Neural cell (in vitro differentiated cells): ENCODE data around the gene SLC4A1. TPM values are rescaled to one million over a fixed set of nuclear protein-coding genes. Genes with fewer than 3 reads are reported as not detected.

ENCODE experiments used
- H2AFZ ChIP-seq: fragments of 200-600, 300-800 bp; sonication (generic), shearing (Covaris generic); 2 replicates; pipeline ENCODE4 v1.6.0; 2014; ENCODE audit warnings: low read depth, mild to moderate bottlenecking, antibody characterized with exemption, low read length, moderate library complexity
- H3F3A ChIP-seq: fragments of 200-600 bp; shearing (Covaris generic); 2 replicates; pipeline ENCODE4 v1.6.1; 2016; ENCODE audit warnings: mild to moderate bottlenecking, moderate library complexity, mixed read lengths, antibody characterized with exemption, low read length; ENCODE audit not compliant: insufficient read depth, poor library complexity, severe bottlenecking
- H3K27ac ChIP-seq: fragments of 200-600, 300-800 bp; sonication (generic), shearing (Covaris generic); 2 replicates; pipeline ENCODE4 v1.5.1; 2014; ENCODE audit warnings: mild to moderate bottlenecking, low read length, moderate library complexity
- H3K27me3 ChIP-seq: fragments of 300-800, 200-600 bp; sonication (generic), shearing (Covaris generic); 2 replicates; pipeline ENCODE4 v1.6.0; 2014; ENCODE audit warnings: mild to moderate bottlenecking, low read depth, low read length, moderate library complexity; ENCODE audit not compliant: insufficient read depth
- H3K36me3 ChIP-seq: fragments of 300-800, 200-600 bp; sonication (generic), shearing (Covaris generic); 2 replicates; pipeline ENCODE4 v1.5.1; 2014; ENCODE audit warnings: mild to moderate bottlenecking, antibody characterized with exemption, low read length, moderate library complexity; ENCODE audit not compliant: insufficient read depth
- H3K4me2 ChIP-seq: fragments of 300-800, 200-600 bp; sonication (generic), shearing (Covaris generic); 2 replicates; pipeline ENCODE4 v1.6.0; 2014; ENCODE audit warnings: mild to moderate bottlenecking, low read length
- H3K4me3 ChIP-seq: fragments of 300-800, 200-600 bp; sonication (generic), shearing (Covaris generic); 2 replicates; pipeline ENCODE4 v1.5.1; 2014; ENCODE audit warnings: mild to moderate bottlenecking, low read length, moderate library complexity
- H3K79me2 ChIP-seq: fragments of 200-600 bp; shearing (Covaris generic); replicated peaks from 2 replicates; pipeline ENCODE4 v1.6.0; 2014; ENCODE audit warnings: mild to moderate bottlenecking, low read length, moderate library complexity; ENCODE audit not compliant: insufficient read depth
- H3K9ac ChIP-seq: fragments of 300-800, 200-600 bp; sonication (generic), shearing (Covaris generic); 2 replicates; pipeline ENCODE4 v1.6.1; 2016; ENCODE audit warnings: mild to moderate bottlenecking, low read length, mixed read lengths
- H3K9me2 ChIP-seq: fragments of 200-600 bp; shearing (Covaris generic); 2 replicates; pipeline ENCODE4 v1.6.1; 2016; ENCODE audit warnings: mild to moderate bottlenecking, low read length, mixed read lengths; ENCODE audit not compliant: insufficient read depth
- H3K9me3 ChIP-seq: fragments of 200-600, 300-800 bp; sonication (generic), shearing (Covaris generic); 2 replicates; pipeline ENCODE4 v1.6.1; 2016; ENCODE audit warnings: mild to moderate bottlenecking, mixed run types, low read length, moderate library complexity, mixed read lengths
- H4K20me1 ChIP-seq: fragments of 200-600 bp; shearing (Covaris generic); 2 replicates; pipeline ENCODE4 v1.6.1; 2016; ENCODE audit warnings: mild to moderate bottlenecking, mixed run types; ENCODE audit not compliant: insufficient read depth
- CTCF ChIP-seq: fragments of 450-650 bp; IDR thresholded peaks from 2 replicates; pipeline ENCODE4 v1.5.1; 2014; ENCODE audit warnings: antibody characterized with exemption, mild to moderate bottlenecking, moderate library complexity; ENCODE audit not compliant: poor library complexity, severe bottlenecking
- EP300 ChIP-seq: fragments of 450-650 bp; conservative IDR thresholded peaks from 2 replicates; pipeline ENCODE4 v1.6.1; 2014; ENCODE audit warnings: antibody characterized with exemption, mild to moderate bottlenecking, moderate library complexity; ENCODE audit not compliant: poor library complexity, severe bottlenecking
- EZH2 ChIP-seq: fragments of 200-600, 300-800 bp; shearing (Covaris generic), sonication (generic); IDR thresholded peaks from 2 replicates; pipeline ENCODE4 v1.6.1; 2014; ENCODE audit warnings: antibody characterized with exemption, low read length, borderline replicate concordance, mild to moderate bottlenecking; ENCODE audit not compliant: insufficient read depth, poor library complexity, severe bottlenecking
- MXI1 ChIP-seq: fragments of 450-650 bp; conservative IDR thresholded peaks from 2 replicates; pipeline ENCODE4 v1.6.1; 2014; ENCODE audit warnings: antibody characterized with exemption, mild to moderate bottlenecking; ENCODE audit not compliant: poor library complexity, severe bottlenecking
- POLR2AphosphoS5 ChIP-seq: IDR thresholded peaks from 2 replicates; pipeline ENCODE4 v1.6.1; 2012
- RAD21 ChIP-seq: fragments of 450-650 bp; conservative IDR thresholded peaks from 2 replicates; pipeline ENCODE4 v1.6.1; 2014; ENCODE audit warnings: antibody characterized with exemption, mild to moderate bottlenecking, moderate library complexity
- REST ChIP-seq: IDR thresholded peaks from 2 replicates; pipeline ENCODE4 v1.6.1; 2012; ENCODE audit warnings: borderline replicate concordance
- SMC3 ChIP-seq: fragments of 450-650 bp; conservative IDR thresholded peaks from 2 replicates; pipeline ENCODE4 v1.6.1; 2014; ENCODE audit warnings: antibody characterized with exemption, mild to moderate bottlenecking, moderate library complexity; ENCODE audit not compliant: poor library complexity
- TAF1 ChIP-seq: IDR thresholded peaks from 2 replicates; pipeline ENCODE4 v1.6.1; 2012; ENCODE audit warnings: low read depth
- polyA plus RNA-seq: library from polyadenylated mRNA; depleted of rRNA; stranded (reverse); fragments of >200 nt; gene quantifications from 2 replicates; pipeline ENCODE4 v1.2.3, GENCODE V29; 2014

Gene SLC4A1
- polyA plus RNA-seq, 1 donor from 2014 or later = 0.05 TPM

- H3K4me2 ChIP-seq = peak overlapping the region; percentile 99
- H4K20me1 ChIP-seq = peaks cover 6% of the 10 kb centered on the region
- H2AFZ ChIP-seq = no peak overlapping the region
- TF ChIP-seq EP300 (no peak), POLR2AphosphoS5 (no peak), CTCF (no peak), MXI1 (no peak), SMC3 (no peak), RAD21 (no peak), EZH2 (no peak), TAF1 (no peak), REST (no peak)
- H3K27ac ChIP-seq = no peak overlapping the region
- peaks cover 30% of the 10 kb centered on the region for H3K79me2 ChIP-seq
- peak overlapping the region; percentile 96 for H3K4me3 ChIP-seq
- H3K9ac ChIP-seq = peak overlapping the region; percentile 98
- H3F3A ChIP-seq = no peaks in the 10 kb centered on the region
- H3K9me3 ChIP-seq = no peaks in the 10 kb centered on the region
- H3K27me3 ChIP-seq = peaks cover 9% of the 10 kb centered on the region
- no peaks in the 10 kb centered on the region for H3K36me3 ChIP-seq
- H3K9me2 ChIP-seq = no peaks in the 10 kb centered on the region
Measured at GRCh38 chr17:44310609-44311376, 42.9 kb upstream of the SLC4A1 start.

DNA sequence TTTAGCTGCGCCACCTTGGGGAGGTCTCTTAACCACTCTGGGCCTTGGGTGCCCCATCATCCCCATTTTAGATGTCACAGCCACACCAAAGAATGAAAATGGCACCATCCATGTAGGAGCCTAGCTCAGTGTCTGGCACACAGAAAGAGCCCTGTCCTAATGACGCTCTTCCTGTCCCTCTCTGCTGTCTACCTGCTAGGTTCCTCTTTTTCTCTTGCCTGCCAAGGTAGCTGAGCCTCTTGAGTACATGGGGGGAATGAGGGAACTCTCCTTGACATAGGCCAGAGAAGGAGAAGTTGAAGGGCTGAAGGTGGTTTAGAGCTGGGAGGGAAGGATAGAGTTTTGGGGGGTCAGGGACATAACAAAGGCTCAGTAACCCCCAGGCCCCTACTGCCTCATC is 42.3 kb upstream of the SLC4A1 start:
- Histone ChIP-seq H3K4me3 (peak overlapping the region; percentile 96), H3K9me2 (no peaks in the 10 kb centered on the region), H3K27me3 (peaks cover 5% of the 10 kb centered on the region), H2AFZ (no peak overlapping the region), H4K20me1 (peaks cover 6% of the 10 kb centered on the region), H3K79me2 (peaks cover 30% of the 10 kb centered on the region), H3F3A (no peaks in the 10 kb centered on the region), H3K9ac (peak overlapping the region; percentile 98), H3K9me3 (no peaks in the 10 kb centered on the region), H3K27ac (peak overlapping the region; percentile 16), H3K36me3 (no peaks in the 10 kb centered on the region), H3K4me2 (peak overlapping the region; percentile 99)
- TF ChIP-seq MXI1 (no peak), EZH2 (no peak), RAD21 (no peak), TAF1 (no peak), SMC3 (no peak), EP300 (no peak), REST (no peak), POLR2AphosphoS5 (no peak), CTCF (no peak)
